ENCODE data around the gene REX1BD. TPM values are rescaled to one million over a fixed set of nuclear protein-coding genes. Genes with fewer than 3 reads are reported as not detected.

Gene REX1BD
- total and polyA plus RNA-seq, 11 donors = 42.9 to 205 (median 68.2) TPM

- ATAC-seq (no peak), DNase-seq (no peak)
- H3K9me3 ChIP-seq = no peaks in the 10 kb centered on the region
- intact Hi-C loops (cut with DNase I) = loop anchor here in 1 of 10 donors (10.0 kb wide), 1 partner anchor 112 kb away; no protein-coding TSS in a partner anchor
- TF ChIP-seq CTCF (IDR thresholded peaks at IDR 0.05) (no peak), POLR2A (IDR thresholded peaks at IDR 0.05) (no peak)
- H3K27me3 ChIP-seq = no peaks in the 10 kb centered on the region
- WGBS, 4 donors = 84 to 85% (median 85%) methylated on average over 8 of the region's 8 CpGs
- H3K4me3 ChIP-seq = no peak overlapping the region
- H3K27ac ChIP-seq = no peak overlapping the region
- H3K4me1 ChIP-seq = peaks cover 8 to 19% (median 15%) of the 10 kb centered on the region in 12 donors
- H3K36me3 ChIP-seq = peaks cover 0 to 52% (median 44%) of the 10 kb centered on the region in 9 donors
Observed at GRCh38 chr19:18576383-18576782, 12.2 kb upstream of the REX1BD start.

DNA sequence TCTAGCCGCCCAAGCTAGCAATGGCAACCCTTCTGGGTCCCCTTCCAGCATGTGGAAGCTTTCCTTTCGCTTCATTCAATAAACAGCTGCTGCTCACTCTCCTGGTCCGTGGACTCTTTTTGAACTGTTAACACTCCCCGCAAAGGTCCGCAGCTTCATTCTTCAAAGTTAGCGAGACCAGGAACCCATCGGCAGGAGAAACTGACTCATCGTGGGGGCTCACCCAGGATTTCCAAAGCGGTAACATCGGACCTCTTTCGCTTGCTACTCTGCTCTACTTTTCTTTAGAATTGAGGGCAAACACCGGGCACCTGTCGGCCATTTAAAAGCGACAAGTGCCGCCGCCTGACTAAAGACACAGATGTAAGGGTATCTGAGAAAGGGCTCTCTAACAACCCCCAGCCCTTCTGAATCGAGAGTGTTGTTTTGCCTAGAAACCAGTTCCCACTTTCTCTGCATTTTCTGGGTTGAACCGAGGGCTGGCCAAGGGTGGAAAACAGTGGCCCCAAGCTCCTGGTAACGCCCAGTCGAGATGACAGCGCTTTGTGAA, 11.2 kb upstream of the REX1BD start:
- intact Hi-C loops (cut with DNase I) = loop anchor here in 1 of 10 donors (10.0 kb wide), 1 partner anchor 113 kb away; no protein-coding TSS in a partner anchor
- no peaks in the 10 kb centered on the region for H3K9me3 ChIP-seq
- peaks cover 6 to 16% (median 12%) of the 10 kb centered on the region in 12 donors for H3K4me1 ChIP-seq
- no peak overlapping the region for H3K4me3 ChIP-seq
- no peaks in the 10 kb centered on the region for H3K27me3 ChIP-seq
- ATAC-seq (no peak), DNase-seq (no peak)
- TF ChIP-seq POLR2A (IDR thresholded peaks at IDR 0.05) = no peak
- H3K27ac ChIP-seq = no peak overlapping the region
- peaks cover 0 to 52% (median 44%) of the 10 kb centered on the region in 9 donors for H3K36me3 ChIP-seq
- WGBS, 4 donors = 90 to 95% (median 90%) methylated on average over 18 to 21 of the region's 21 CpGs

DNA sequence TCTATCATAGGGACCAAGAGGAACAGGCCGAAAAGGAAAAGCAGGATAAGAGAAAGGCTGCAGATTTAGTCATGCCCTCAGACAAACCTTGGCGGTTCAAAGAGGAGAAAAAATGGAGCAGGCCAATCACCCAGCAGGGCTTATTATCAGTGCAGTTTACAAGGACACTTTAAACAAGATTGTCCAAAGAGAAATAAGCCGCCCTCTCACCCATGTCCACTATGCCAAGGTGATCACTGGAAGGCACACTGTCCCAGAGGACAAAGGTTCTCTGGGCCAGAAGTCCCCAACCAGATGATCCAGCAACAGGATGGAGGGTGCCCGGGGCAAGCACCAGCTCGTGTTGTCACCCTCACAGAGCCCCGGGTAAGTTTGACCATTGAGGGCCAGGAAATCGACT, 8.3 kb upstream of the REX1BD start:
- 65 to 76% (median 69%) methylated on average over 7 of the region's 7 CpGs for WGBS, 4 donors

DNA sequence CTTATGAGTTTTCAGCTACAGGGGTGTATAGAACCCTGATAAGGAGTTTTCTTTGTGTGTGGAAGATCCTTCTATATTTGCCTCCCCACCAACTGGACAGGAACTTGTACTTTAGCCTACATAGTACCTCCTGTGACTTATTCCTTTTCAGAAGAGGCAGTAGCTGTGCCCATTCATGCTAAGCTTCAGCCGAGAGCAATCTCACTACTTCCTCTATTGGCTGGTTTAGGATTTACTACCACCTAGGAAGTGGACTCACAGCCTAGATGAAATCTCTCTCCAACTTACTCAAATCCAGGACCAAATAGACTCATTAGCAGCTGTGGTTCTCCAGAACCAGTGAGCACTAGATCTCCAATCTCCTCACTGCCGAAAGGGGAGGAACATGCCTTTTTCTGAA, 2.3 kb upstream of the REX1BD start:
- peak overlapping the region in 1 of 12 donors; percentile 60 for H3K27ac ChIP-seq
- intact Hi-C loops (cut with DNase I) = loop anchor here in 6 of 10 donors (5.0 to 10.0 kb wide), 5 partner anchors 114 to 261 kb away; no protein-coding TSS in a partner anchor
- TF ChIP-seq POLR2A (IDR thresholded peaks at IDR 0.05) = no peak
- no peak for TF ChIP-seq CTCF (IDR thresholded peaks at IDR 0.05)
- H3K36me3 ChIP-seq = peaks cover 0 to 10% (median 9%) of the 10 kb centered on the region in 9 donors
- no peaks in the 10 kb centered on the region for H3K9me3 ChIP-seq
- no peaks in the 10 kb centered on the region for H3K27me3 ChIP-seq
- no peak for DNase-seq
- H3K4me3 ChIP-seq = no peak overlapping the region
- WGBS, 4 donors = 67 to 72% (median 68%) methylated on average over 2 of the region's 2 CpGs
- ATAC-seq = no peak
- peaks cover 0 to 43% (median 17%) of the 10 kb centered on the region in 12 donors for H3K4me1 ChIP-seq

More for the DNA sequence above, 8.3 kb upstream of the REX1BD start:
- H3K27ac ChIP-seq = no peak overlapping the region
- peaks cover 0 to 29% (median 24%) of the 10 kb centered on the region in 9 donors for H3K36me3 ChIP-seq
- H3K4me3 ChIP-seq = no peak overlapping the region
- no peak for DNase-seq
- no peaks in the 10 kb centered on the region for H3K27me3 ChIP-seq
- peaks cover 0 to 2% (median 0%) of the 10 kb centered on the region in 12 donors for H3K4me1 ChIP-seq
- ATAC-seq = no peak
- H3K9me3 ChIP-seq = no peaks in the 10 kb centered on the region
- intact Hi-C loops (cut with DNase I) = loop anchor here in 2 of 10 donors (10.0 kb wide), 1 partner anchor 126 kb away; no protein-coding TSS in a partner anchor
- TF ChIP-seq CTCF (IDR thresholded peaks at IDR 0.05) = no peak
- no peak for TF ChIP-seq POLR2A (IDR thresholded peaks at IDR 0.05)

All from heart left ventricle (tissue), 16 donors.